HG03025 (cell line): ENCODE data around the gene SERPINE2.

Experiments used
- ATAC-seq: cut with Tn5 transposase; IDR thresholded peaks from one replicate; pipeline ENCODE4 v1.9.1; 2021; ENCODE audit warnings: mild to moderate bottlenecking, moderate library complexity; ENCODE audit not compliant: unreplicated experiment, low FRiP score

The SERPINE2 gene

DNA sequence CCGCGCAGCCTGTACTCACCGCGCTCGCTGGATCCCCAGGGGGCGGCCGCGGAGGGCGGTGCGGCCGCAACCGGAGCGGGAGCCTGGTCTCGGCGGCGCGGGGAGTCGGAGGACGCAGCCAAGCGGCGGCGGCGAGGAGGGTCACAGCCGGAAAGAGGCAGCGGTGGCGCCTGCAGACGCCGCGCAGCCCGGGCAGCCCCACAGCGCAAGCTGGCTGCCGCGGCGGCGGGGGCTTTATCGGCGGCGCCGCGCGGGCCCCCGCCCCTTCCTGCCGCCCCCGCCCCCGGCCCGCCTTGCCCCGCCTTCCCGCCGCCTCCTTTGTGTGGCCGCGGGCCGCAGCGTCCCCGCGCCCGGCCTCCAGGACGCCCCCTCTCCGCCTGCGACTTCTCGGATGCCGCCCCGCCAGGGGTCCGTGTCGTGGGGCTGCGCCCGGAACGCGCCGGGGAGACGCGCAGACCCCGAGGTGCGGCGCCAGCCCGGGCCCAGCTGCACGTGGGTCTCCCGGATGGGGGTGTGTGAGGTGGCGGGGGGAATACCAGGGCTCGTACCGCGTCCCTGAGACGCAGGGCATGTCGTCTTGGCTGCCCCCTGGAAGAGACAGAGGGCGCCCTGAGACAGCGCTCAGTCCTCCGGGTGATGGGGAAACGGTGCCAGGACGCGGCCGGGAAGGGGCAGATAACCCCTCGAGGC, at the start of gene SERPINE2:
Gene SERPINE2 (minus strand): TSS at position 207 of the 690 bp plus-strand sequence. CDS start 37,386 bp downstream, outside the sequence.
- peak; percentile 44 for ATAC-seq

DNA sequence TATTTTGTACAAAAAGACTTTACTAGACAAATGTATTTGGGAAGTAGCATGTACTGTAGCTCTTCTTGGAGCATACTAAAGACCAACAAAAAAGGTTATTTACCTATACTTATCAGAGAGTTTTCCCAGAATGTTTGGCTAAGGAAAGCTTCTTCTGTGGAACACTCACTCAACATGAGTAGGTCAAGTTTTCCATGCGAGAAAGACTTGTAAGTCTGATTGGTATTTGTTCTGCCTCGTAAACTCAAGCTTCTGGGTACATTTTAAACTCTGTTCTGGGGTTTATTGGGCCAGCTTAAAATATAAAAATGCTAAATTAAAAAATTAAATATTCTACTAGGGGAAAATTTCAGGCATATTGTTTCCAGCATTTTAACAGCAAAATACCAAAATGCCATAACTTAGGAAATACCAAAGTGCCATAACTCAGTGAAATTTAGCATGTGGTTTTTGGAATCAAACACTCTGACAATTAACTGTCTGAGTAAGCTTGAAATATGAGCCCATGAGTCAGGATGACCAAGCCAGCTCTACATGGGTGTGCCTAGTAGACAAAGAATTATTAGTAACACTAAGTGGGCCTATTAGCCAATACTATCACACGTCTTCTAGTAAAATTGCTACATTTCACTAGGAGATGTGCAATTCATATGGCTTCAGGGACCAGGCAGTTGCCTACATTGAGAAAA, 47.3 kb upstream of the SERPINE2 start:
- ATAC-seq = no peak

DNA sequence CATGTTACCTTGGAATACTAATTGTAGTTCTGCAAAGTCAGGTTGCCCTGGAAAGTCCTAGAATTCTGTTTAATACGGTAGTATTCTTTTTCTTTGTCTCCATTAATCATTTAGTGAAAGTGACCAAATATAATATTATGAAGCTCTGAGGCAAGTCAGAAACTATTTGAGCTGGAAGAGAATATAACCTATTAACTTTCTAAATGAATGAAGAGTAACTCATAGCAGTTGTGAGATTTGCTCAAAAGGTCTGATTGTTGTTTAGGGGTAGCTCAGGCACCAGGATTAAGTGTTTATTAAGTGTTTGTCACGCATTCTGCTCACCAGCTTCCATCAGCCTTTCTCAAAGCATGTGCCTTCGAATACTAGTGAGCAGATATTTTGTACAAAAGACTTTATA, 46.7 kb upstream of the SERPINE2 start:
- ATAC-seq = no peak

DNA sequence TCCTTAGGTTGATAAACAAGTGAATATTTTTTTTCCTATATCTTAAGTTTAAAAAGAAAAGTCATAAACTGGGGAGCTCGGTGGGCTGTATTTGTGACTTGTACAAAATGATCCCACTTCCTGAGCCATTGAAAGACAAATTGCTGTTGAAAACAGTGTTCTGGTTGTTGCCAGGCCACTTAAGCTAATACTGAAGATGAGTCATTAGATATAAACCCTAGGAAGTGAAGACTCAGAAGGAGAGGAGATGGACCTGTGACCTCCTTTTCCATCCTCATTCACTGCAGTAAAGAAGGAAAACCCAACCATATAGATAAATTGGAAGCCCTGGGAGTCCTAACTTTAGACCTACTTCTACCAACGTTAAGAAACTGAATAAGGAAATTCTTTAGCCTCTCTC, 46.2 kb upstream of the SERPINE2 start:
- ATAC-seq = no peak

- no peak for ATAC-seq
Measured at GRCh38 chr2:224084266-224084892, 45.3 kb upstream of the SERPINE2 start.

DNA sequence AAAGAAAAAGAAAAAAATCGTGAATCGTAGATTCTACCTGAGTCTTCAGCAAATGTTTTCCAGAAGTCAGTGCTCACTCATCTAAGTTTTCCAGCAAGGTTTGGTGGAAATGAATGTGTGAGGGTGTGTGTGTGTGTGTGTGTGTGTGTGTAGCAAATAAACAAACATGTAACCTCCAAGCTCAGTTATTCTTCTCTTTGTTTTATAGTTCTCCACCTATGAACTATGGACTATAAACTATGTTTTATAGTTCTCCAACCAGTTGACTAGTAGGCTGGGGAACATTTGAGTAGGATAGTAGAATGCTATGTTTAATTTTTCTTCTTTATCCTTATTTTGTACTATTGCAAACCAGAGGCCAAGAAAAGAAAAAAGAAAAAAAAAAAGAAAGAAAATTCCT, 44.6 kb upstream of the SERPINE2 start:
- no peak for ATAC-seq

DNA sequence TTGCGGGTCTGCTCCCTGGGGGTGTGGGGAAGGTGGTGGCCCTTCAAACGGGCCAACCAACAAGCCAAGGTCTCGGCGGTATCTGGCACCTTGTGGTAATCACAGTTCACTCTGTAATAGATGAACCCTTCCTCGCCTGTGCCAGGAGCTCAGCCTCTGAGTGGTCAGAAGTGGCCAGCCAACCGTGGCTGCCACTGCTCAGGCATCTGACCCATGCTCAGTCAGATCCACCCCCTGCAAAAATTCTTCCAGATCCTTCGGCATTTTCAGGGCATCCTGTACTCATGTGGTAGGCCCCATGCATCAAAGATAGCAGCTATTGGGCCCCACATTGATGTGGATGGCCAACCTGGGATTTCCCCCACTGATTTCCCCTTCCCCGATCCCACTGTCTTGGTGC, 39.6 kb upstream of the SERPINE2 start:
- no peak for ATAC-seq

DNA sequence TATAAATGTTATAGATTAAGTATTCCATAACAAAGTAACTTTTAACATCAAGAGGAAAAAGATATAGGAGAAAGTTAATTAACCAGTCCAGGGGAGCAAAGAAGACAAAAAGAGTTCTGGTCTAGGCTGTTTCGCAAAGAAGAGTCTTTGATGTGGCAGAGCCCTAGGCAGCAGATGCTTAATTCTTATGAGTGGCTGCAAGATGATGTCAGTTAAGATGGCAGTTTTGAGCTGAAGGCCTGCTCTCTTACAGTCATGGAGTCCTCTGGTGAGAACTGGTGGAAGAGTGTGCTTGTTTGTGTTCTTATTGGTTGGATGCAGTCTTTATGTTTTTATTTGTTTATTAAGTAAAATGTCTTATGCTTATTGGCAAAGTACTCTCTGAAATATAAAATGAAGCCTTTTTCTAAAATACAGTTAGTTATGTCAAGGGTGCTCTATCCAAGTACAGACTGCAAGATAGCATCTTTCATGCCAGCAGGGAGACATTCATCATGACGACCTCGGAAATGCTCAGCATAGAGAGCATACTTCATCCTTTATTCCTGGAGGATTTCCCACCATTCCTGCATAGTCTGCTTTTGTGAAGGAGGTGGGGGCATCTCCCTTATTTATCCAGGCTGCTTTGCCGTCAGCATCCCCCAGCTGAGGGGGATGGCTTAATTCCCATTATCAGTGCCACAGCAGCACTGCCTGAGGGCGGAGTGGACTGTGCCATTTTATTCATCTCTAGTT, 38.9 kb upstream of the SERPINE2 start:
- no peak for ATAC-seq

- no peak for ATAC-seq
Measured at GRCh38 chr2:224075588-224075987, 36.5 kb upstream of the SERPINE2 start.

DNA sequence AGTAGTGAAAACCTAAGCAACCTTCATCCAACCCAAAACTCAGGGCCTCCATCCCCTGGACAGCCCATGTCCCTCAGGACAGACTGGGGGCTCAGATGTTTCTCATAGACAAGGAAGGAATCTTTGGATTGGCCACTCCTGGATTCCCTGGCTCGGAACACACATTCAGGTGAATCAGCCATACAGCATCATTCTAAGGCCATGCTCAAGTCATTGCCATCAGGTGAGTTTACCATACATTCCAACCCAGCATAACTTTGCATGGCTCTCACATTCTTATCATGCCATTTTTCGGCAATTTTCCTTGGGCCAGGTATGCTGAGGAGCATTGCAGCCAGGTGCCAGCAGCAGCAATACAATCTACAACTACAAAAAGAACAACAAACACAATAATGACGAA, 34.6 kb upstream of the SERPINE2 start:
- ATAC-seq = no peak

- no peak for ATAC-seq
Measured at GRCh38 chr2:224072541-224073188, 33.6 kb upstream of the SERPINE2 start.

- ATAC-seq = no peak
Measured at GRCh38 chr2:224069172-224069571, 30.1 kb upstream of the SERPINE2 start.

DNA sequence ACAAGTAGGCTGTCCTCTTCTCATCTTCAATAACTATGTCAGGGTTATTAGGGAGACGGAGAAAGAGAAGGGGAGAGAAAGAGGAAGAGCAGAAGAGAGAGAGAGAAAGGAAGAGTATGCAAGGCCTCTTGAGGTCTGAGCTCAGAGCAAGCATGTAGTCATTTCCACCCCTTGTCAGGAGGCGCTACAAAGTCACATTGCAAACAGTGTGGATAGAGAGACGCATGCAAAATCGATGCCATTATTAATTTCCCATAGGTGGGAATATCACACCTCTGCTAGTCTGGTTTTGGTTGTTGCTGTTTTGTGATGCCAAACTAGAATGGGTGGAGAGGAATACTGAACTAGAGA, 24.2 kb upstream of the SERPINE2 start:
- ATAC-seq = no peak

- ATAC-seq = no peak
Measured at GRCh38 chr2:224062481-224063297, 23.6 kb upstream of the SERPINE2 start.

DNA sequence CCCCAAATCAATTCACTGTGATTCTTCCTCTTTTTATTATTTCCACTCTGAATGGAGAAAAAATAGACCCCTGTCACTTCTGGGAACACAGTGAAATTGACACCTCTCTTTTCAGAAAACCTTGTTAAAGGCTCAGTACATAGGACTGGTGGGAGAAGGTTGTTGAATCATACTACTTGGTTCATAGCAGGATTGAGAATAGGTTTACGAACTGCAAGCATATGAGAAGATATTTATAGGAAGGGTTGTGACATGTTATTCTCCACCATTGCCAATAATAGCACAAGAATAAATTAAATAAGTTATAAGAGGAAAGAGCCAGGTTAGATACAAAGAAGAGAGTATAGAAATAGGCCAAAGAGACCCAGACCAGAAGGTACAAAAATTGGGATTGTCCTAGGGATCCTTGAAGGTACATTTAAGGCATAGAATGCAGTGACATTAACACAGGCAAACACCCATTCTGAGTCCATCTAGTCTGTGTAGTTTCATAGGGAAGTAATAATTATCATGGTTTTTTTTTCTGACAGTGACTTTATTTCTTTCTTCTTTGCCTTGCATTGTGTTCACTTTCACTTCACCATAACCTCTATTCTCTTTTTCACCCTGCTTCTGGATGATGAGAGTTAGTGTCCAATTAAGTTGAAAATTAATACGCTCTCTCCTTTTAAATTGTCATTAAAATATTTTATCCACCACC, 21.8 kb upstream of the SERPINE2 start:
- no peak for ATAC-seq

GRCh38 chr2:224059178-224059577, 20.1 kb upstream of the SERPINE2 start:
- ATAC-seq = no peak

GRCh38 chr2:224058048-224058775, 19.1 kb upstream of the SERPINE2 start:
- ATAC-seq = no peak

- no peak for ATAC-seq
Measured at GRCh38 chr2:224056889-224057288, 17.8 kb upstream of the SERPINE2 start.

- ATAC-seq = no peak
Measured at GRCh38 chr2:224055101-224055500, 16.0 kb upstream of the SERPINE2 start.
